Measurements from ENCODE around the gene PDCD6IP.
"Not testable (repeated sequence)": the region's sequence is repeated elsewhere in the genome, so short reads cannot be mapped to it uniquely, and the experiment has no call there.

The PDCD6IP gene, protein sequence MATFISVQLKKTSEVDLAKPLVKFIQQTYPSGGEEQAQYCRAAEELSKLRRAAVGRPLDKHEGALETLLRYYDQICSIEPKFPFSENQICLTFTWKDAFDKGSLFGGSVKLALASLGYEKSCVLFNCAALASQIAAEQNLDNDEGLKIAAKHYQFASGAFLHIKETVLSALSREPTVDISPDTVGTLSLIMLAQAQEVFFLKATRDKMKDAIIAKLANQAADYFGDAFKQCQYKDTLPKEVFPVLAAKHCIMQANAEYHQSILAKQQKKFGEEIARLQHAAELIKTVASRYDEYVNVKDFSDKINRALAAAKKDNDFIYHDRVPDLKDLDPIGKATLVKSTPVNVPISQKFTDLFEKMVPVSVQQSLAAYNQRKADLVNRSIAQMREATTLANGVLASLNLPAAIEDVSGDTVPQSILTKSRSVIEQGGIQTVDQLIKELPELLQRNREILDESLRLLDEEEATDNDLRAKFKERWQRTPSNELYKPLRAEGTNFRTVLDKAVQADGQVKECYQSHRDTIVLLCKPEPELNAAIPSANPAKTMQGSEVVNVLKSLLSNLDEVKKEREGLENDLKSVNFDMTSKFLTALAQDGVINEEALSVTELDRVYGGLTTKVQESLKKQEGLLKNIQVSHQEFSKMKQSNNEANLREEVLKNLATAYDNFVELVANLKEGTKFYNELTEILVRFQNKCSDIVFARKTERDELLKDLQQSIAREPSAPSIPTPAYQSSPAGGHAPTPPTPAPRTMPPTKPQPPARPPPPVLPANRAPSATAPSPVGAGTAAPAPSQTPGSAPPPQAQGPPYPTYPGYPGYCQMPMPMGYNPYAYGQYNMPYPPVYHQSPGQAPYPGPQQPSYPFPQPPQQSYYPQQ

DNA sequence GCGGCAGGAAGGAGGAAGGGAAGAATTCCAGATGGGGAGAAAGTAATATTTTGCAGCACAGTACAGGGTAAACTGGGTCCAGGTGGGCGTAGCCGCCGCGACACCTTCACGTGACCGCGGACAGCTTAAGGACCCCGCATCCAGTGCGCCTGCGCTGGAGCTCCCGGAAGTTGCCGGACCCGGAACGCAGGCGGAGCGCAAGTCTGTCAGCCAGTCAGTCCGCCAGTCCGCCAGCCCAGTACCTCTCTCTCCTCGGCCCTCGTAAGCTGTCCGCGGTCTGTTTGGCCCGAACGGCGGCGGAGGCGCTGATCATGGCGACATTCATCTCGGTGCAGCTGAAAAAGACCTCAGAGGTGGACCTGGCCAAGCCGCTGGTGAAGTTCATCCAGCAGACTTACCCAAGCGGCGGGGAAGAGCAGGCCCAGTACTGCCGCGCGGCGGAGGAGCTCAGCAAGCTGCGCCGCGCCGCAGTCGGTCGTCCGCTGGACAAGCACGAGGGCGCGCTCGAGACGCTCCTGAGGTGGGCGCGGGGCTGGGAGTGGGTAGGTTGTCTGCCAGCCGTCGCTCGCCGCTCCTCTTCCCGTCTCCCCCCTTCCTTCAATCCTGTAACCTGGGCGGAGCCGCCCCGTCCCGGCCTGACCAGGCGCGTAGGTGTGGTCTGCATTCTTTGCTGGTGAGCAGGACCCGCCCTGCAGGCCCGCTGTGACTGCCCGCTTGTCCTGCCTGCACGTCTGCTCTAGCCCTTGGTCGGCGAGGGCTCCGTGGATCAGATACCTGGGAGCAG, at the start of gene PDCD6IP:
TSS of gene PDCD6IP (plus strand) at position 213 of the 784 bp plus-strand sequence. CDS start at position 312, 99 bp downstream.
- peaks cover 6% of the 10 kb centered on the region for H3K36me3 Mint-ChIP-seq
- H3K27ac Mint-ChIP-seq = peak within 1 kb of the TSS; percentile 97
- H3K9me3 Mint-ChIP-seq = no peaks in the 10 kb centered on the region
- no peaks in the 10 kb centered on the region for H3K27me3 Mint-ChIP-seq
- peak within 1 kb of the TSS; percentile 99 for H3K4me3 Mint-ChIP-seq
- H3K4me1 Mint-ChIP-seq = peaks cover 51% of the 10 kb centered on the region

DNA sequence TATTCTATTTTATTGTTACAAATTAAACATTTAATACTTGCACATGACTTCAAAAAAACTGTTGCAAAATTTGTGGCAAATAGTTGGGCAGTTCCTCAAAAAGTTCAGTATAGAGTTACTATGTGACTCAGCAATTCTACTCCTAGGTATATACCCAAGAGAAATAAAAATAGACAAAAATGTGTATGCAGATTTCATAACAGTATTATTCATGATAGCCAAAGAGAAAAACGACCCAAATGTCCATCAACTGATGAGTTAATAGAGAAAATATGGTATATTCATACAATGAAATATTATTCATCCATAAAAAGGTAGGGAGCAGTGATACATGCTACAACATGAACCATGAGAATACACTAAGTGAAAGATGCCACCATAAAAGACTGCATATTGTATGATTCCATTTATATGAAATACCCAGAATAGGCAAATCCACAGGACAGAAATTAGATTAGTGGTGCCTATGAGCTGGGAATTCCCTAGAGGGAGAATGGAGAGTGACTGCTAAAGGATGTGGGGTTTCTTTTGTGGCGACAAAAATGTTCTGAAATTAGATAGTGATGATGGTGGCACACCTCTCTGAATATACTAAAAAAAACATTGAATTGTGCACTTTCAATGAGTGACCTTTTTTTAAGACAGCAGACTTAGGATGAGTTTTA, 48.8 kb upstream of the PDCD6IP start:
- H3K4me3 Mint-ChIP-seq = no peak overlapping the region
- peaks cover 1% of the 10 kb centered on the region for H3K27me3 Mint-ChIP-seq
- no peak overlapping the region for H3K27ac Mint-ChIP-seq
- no peaks in the 10 kb centered on the region for H3K4me1 Mint-ChIP-seq
- H3K36me3 Mint-ChIP-seq = no peaks in the 10 kb centered on the region
- no peaks in the 10 kb centered on the region for H3K9me3 Mint-ChIP-seq

DNA sequence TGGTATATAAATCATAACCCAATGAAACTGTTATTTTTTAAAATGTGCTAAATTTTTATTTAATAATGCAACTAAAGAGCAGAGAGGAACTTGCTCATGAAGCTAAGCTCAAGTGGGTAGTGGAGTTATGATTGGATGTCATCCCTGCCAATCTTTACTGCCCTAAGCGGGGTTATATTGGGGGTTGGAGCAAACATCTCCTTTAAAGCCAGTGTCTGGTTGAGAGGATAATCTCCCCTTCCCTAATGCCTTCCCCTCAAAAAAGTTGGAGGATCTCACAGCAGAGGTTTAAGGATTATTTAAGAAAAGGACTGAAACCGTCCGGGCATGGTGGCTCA, 48.2 kb upstream of the PDCD6IP start:
- peaks cover 2% of the 10 kb centered on the region for H3K36me3 Mint-ChIP-seq
- no peak overlapping the region for H3K27ac Mint-ChIP-seq
- no peak overlapping the region for H3K4me3 Mint-ChIP-seq
- H3K4me1 Mint-ChIP-seq = no peaks in the 10 kb centered on the region
- H3K9me3 Mint-ChIP-seq = peaks cover 5% of the 10 kb centered on the region
- peaks cover 1% of the 10 kb centered on the region for H3K27me3 Mint-ChIP-seq

DNA sequence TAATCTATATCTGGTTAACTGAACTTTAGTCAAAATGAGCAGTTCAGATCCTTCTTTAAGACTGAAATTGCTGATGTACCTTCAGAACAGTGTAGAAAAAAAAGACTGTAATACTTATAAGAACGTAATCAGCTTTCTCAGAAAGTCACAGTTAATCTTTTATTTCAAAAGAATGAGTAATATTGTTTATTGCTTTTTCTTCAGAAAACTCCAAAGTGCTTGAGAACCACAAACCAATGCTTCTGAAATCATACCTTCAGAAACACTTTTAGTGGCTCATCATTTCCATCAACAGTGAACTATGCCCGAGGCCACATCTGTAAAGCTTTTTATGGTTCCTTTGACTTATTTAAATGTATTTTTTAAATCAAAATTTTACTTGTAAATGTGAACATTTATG, 47.1 kb upstream of the PDCD6IP start:
- no peaks in the 10 kb centered on the region for H3K4me1 Mint-ChIP-seq
- H3K27ac Mint-ChIP-seq = no peak overlapping the region
- H3K27me3 Mint-ChIP-seq = no peaks in the 10 kb centered on the region
- H3K36me3 Mint-ChIP-seq = peaks cover 2% of the 10 kb centered on the region
- H3K4me3 Mint-ChIP-seq = no peak overlapping the region
- peaks cover 5% of the 10 kb centered on the region for H3K9me3 Mint-ChIP-seq

DNA sequence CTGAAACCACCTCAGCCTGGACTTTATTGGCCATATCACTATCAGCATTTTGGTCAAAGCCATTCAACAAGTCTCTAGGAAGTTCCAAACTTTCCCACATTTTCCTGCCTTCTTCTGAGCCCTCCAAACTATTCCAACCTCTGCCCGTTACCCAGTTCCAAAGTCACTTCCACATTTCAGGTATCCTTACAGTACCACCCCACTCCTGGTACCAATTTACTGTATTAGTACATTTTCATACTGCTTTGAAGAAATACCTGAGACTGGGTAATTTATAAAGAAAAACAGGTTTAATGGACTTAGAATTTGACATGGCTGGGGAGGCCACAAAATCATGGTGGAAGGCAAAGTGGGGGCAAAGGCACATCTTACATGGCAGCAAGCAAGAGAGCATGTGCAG, 44.0 kb upstream of the PDCD6IP start:
- not testable (repeated sequence) for H3K27me3 Mint-ChIP-seq, H3K4me1 Mint-ChIP-seq, H3K36me3 Mint-ChIP-seq, H3K27ac Mint-ChIP-seq, H3K4me3 Mint-ChIP-seq, H3K9me3 Mint-ChIP-seq

DNA sequence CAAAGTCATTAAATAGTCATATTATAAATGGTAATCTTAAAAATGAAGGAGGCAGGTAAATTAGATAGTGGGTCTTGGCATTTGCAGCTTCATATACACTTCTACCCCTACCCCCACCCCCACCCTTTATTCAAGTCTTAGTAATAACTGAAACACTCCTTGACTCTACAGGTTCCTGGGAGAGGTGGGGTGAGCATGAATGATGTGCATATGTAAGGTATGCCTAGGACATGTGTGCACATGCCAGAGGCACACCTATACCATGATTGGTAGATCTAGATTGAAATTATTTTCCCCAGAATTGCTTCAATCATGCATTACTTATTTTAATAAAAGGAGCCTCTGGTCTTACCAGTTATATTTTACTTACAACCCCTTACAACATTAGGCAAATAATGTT, 40.1 kb upstream of the PDCD6IP start:
- peaks cover 3% of the 10 kb centered on the region for H3K27me3 Mint-ChIP-seq
- peaks cover 2% of the 10 kb centered on the region for H3K36me3 Mint-ChIP-seq
- no peaks in the 10 kb centered on the region for H3K4me1 Mint-ChIP-seq
- no peak overlapping the region for H3K4me3 Mint-ChIP-seq
- H3K9me3 Mint-ChIP-seq = peaks cover 5% of the 10 kb centered on the region
- no peak overlapping the region for H3K27ac Mint-ChIP-seq

DNA sequence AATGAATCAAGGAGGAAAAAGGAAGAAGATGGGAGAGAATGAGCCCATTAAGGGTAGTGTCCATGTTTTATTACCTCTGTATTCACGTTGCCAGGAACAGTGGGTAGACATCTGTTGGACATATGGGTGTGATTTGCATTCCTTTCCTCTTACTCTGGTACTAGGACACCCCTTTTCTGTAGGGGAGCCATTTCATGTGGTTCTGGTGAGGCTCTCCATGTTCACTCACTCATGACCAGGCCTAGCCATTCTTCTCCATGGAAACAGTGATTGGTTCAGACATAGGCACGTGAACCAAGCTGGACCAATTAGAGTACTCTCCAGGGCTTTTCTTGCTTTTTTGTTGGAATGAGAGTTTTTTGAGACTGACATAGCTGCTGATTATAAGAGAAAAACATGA, 39.6 kb upstream of the PDCD6IP start:
- Mint-ChIP-seq H3K36me3 (peaks cover 2% of the 10 kb centered on the region), H3K4me1 (no peaks in the 10 kb centered on the region), H3K27me3 (peaks cover 5% of the 10 kb centered on the region), H3K27ac (no peak overlapping the region), H3K4me3 (no peak overlapping the region), H3K9me3 (peaks cover 5% of the 10 kb centered on the region)

DNA sequence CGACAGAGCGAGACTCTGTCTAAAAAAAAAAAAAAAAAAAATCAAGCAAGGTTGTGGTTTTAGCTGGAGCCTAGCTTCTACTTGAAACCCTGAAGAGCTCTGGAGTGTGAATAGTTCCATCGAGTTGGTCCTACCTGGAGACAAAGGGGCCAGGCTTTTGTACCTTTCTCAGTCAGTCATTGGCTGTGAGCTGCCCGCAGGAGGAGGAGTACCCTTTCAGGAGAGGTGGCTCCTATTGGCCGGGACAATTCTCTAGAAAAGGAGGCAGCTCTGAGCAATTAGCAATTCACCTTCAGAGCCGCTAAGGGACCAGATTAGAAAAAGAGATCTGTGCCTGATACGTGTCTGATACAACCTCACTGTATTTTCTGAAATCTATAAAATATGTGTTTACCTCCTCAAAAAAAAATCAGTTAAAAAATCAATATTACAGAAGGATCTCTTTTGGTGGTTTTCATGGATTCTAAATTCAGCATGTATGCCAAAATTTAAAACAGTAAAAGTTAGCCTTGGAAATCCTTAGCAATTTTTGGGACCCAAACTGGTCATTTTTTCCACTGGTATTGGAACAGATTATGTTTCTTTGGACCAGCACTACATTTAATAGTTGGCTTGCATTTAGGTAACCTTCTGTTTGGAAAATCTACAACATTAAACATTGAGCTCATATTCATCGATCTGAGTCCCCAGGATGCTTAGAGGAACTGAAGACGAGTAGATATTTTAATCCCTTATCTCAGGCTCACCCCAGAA, 29.7 kb upstream of the PDCD6IP start:
- Mint-ChIP-seq H3K27ac (no peak overlapping the region), H3K4me1 (no peaks in the 10 kb centered on the region), H3K27me3 (peaks cover 1% of the 10 kb centered on the region), H3K36me3 (no peaks in the 10 kb centered on the region), H3K4me3 (no peak overlapping the region), H3K9me3 (no peaks in the 10 kb centered on the region)

DNA sequence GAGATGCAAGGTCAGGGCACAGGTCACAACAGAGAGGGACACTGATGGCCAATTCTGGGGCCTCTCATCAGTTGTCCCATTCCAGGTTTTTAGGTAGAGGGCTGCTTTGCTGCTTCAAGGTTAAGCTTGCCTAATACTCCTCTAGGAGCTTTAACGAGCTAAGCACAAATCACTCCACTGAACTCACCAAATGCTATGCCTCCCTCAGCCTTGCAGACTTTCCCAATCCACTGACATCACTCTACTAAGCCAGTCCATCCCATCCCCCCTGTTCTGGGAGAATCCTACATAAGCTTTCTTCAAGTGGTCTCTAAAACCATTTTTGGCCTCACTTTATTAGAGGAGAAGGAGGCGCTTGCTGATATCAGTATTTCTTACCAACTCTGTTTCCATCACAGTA, 24.8 kb upstream of the PDCD6IP start:
- Mint-ChIP-seq H3K4me3 (no peak overlapping the region), H3K36me3 (no peaks in the 10 kb centered on the region), H3K9me3 (no peaks in the 10 kb centered on the region), H3K4me1 (no peaks in the 10 kb centered on the region), H3K27me3 (peaks cover 1% of the 10 kb centered on the region), H3K27ac (no peak overlapping the region)

DNA sequence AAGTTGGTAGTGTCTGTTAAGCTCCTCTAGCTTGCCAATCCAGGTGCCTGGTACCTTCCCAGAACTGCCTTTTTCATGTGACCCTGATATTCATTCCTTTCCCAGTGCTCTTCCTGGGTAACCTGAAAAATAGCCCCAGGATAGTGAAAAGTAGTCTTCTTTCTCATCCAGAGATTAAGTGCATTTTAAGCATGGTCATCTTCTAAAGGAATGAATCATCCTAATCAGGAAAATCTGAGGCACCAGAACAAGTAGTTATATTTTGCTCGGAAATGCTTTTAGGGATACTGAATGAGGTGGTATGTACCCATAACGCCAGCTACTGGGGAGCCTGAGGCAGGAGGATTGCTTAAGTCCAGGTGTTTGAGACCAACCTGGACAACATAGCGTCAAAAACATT, 23.1 kb upstream of the PDCD6IP start:
- Mint-ChIP-seq H3K27me3 (peaks cover 1% of the 10 kb centered on the region), H3K4me1 (no peaks in the 10 kb centered on the region)

DNA sequence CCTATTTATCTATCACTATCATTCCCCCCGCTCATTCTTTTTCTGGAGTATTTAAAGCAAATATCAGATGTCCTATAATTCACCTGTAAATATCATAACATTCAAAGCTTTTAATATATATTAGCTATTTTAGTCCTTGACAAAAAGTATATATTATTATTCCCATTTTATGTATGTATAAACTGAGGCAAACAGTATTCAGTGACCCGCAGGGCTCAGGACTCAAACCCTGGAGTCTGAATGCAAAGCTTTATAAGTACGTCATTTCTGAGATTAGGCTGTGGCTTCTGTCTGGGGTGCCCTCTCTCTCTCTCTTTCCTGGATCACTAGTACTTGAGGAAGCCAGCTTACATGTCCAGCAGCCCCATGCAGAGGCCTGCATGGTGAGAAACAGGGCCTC, 20.4 kb upstream of the PDCD6IP start:
- Mint-ChIP-seq H3K4me3 (no peak overlapping the region), H3K9me3 (no peaks in the 10 kb centered on the region), H3K27ac (no peak overlapping the region), H3K27me3 (peaks cover 2% of the 10 kb centered on the region), H3K4me1 (no peaks in the 10 kb centered on the region), H3K36me3 (no peaks in the 10 kb centered on the region)

More for the DNA sequence above, 23.1 kb upstream of the PDCD6IP start:
- no peaks in the 10 kb centered on the region for H3K9me3 Mint-ChIP-seq
- H3K27ac Mint-ChIP-seq = no peak overlapping the region
- no peak overlapping the region for H3K4me3 Mint-ChIP-seq
- no peaks in the 10 kb centered on the region for H3K36me3 Mint-ChIP-seq

DNA sequence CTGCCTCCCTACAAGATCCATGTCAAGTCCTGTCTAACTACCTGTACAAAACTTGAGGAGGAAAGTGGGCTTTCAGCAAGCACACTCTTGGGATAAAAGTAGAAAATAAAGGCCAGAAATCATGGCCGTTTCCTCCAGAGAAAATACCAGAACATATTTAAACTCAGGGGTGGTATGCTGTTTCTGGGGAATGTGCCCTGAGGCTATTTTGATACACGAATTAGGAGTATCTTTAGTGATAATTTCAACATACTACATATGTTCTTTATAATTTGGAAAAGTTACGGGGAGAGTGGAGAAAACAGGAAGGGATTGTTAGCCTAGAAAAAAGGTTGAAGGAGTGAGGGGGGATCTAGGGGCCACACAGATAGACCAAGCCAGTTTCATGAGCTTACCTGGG, 18.7 kb upstream of the PDCD6IP start:
- Mint-ChIP-seq H3K27me3 (peaks cover 3% of the 10 kb centered on the region), H3K36me3 (no peaks in the 10 kb centered on the region), H3K4me3 (no peak overlapping the region), H3K27ac (no peak overlapping the region), H3K4me1 (no peaks in the 10 kb centered on the region), H3K9me3 (no peaks in the 10 kb centered on the region)

DNA sequence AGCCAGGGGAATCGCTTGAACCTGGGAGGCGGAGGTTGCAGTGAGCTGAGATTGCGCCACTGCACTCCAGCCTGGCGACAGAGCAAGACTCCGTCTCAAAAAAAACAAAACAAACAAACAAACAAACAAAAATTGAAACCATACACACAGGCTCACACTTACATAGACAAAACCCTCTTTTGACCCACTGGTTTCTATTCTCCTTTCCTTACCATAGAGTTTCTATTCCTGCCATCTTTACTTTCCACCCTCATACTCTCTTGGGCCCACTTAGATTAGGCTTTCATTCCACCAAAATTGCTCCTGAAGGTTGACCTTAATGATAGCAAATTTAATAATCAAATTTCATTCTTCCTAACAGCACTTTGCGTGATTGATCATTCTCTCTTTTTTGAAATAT, 17.0 kb upstream of the PDCD6IP start:
- H3K9me3 Mint-ChIP-seq = not testable (repeated sequence)

DNA sequence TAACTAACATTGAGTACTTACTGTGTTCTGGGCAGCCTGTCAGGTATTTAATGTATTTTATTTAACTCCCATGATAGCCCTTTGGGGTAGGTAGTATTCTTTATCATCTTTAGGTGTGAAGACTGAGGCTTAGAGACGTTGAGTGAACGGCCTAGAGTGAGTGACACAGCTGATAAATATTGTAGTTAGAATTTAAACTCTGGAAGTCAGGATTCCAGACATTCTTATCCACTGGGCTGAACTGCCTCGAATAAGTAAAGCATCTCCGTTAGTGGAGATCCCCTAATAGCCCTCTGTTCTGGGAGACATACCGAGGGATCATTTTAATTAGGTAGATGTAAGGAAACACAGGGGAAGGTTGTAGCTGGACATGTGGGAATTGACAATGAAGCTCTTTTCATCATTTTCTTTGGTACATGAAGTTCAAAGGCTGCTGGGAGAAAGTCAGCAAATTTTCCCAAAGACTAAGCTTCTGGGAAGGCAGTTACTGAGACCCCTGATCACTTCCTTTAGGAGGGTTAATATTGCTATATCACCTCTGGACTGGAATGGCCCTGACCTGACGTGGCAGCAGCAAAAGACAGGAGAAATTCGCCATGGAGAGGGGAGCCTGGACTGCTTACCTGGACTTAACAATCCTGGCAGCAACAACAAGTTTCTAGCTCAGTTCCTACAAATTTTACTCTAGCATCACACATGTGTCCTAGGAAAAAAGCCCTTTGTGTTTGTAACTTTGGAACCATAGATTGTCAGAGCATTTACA, 11.7 kb upstream of the PDCD6IP start:
- H3K27me3 Mint-ChIP-seq = peaks cover 5% of the 10 kb centered on the region
- H3K27ac Mint-ChIP-seq = no peak overlapping the region
- no peaks in the 10 kb centered on the region for H3K36me3 Mint-ChIP-seq
- H3K9me3 Mint-ChIP-seq = no peaks in the 10 kb centered on the region
- H3K4me1 Mint-ChIP-seq = peaks cover 4% of the 10 kb centered on the region
- no peak overlapping the region for H3K4me3 Mint-ChIP-seq

More for the DNA sequence above, 17.0 kb upstream of the PDCD6IP start:
- H3K4me3 Mint-ChIP-seq, H3K4me1 Mint-ChIP-seq, H3K27ac Mint-ChIP-seq, H3K36me3 Mint-ChIP-seq, H3K27me3 Mint-ChIP-seq: not testable (repeated sequence)

All from activated naive CD4-positive, alpha-beta T cell treated with anti-CD3 and anti-CD28 coated beads, Interleukin-2, amount 50 U/mL, for 24 hours (primary cell).